Measurements from ENCODE around the gene XXYLT1.

DNA sequence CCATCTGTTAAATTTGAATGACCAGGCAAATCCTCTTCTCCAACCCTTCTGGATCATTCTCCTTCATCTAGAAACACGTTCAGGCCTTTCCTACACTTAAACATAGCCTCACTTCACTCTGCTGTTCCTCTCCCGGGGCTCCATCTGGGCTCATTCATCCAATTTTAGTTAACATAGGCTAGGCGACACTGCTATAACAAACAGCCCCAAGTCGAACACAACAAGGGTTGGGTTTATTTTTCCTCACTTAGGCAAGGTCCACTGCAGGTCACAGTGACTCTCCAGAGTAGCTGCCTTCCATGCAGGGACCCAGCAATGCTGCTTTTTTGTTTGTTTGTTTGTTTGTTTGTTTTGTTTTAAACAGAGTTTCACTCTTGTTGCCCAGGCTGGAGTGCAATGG is 250.8 kb downstream of the XXYLT1 start:
- TF ChIP-seq, protein P1, sequence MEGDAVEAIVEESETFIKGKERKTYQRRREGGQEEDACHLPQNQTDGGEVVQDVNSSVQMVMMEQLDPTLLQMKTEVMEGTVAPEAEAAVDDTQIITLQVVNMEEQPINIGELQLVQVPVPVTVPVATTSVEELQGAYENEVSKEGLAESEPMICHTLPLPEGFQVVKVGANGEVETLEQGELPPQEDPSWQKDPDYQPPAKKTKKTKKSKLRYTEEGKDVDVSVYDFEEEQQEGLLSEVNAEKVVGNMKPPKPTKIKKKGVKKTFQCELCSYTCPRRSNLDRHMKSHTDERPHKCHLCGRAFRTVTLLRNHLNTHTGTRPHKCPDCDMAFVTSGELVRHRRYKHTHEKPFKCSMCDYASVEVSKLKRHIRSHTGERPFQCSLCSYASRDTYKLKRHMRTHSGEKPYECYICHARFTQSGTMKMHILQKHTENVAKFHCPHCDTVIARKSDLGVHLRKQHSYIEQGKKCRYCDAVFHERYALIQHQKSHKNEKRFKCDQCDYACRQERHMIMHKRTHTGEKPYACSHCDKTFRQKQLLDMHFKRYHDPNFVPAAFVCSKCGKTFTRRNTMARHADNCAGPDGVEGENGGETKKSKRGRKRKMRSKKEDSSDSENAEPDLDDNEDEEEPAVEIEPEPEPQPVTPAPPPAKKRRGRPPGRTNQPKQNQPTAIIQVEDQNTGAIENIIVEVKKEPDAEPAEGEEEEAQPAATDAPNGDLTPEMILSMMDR (IDR thresholded peaks at IDR 0.05), result no peak
- TF ChIP-seq EZH2 (IDR thresholded peaks at IDR 0.05), result no peak
